ENCODE results near the gene NAT14. TPM values are rescaled to one million over a fixed set of nuclear protein-coding genes. Genes with fewer than 3 reads are reported as not detected.

NAT14 gene
- total RNA-seq, 1 experiment from 2014 or later = 17.5 TPM

DNA sequence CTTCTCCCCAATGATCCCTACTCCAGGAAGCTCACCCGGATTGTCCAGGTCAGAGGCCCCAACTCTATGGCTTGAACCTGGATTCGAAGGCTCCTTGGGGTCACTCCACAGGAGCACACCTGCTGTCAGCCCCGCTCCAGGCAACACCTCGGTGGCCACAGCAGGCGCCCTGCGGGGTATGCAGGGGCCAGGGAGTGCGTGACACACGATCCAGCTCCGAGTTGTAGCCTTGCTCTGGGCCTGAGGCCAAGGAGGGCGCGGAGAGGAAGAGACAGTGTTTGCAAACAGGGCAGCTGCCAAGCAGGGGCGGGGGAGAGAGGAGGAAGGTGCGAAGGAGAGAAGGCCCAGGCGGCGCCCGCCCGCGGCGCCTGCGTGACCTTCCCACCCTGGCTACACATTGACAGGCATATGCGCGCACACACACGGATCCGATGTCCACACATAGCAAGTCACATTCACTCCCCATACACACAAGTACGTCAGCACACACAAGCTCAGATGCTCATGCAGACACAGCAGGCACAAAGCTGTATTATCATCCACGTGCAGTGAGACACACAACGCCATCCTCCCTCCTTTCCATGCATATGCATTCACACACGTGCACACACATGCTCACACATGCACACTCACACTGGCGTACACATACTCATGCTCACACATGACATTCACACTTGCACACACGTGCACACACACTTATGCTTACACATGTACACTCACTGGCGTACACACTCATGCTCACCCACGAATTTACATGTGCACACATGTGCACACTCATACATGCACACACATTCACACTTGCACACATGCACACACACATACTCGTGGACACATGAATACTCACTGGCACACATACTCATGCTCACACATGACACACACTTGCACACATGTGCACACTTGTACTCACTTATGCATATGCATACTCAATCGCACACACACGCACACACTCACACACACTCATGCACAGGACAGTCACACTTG, 41.5 kb downstream of the NAT14 start:
- no peaks in the 10 kb centered on the region for H3K36me3 ChIP-seq (ENCODE audit: low read depth, low read length)
- H3K27ac ChIP-seq (ENCODE audit: low read length) = no peak overlapping the region
- H3K79me2 ChIP-seq (ENCODE audit: low read length) = no peaks in the 10 kb centered on the region
- no peaks in the 10 kb centered on the region for H3K9me2 ChIP-seq (replicated peaks; ENCODE audit: low read length)
- H3K9me3 ChIP-seq (ENCODE audit: low read length) = no peaks in the 10 kb centered on the region
- intact Hi-C loops (cut with micrococcal nuclease) = loop anchor here (1.0 kb wide), 1 partner anchor 21 kb away; no protein-coding TSS in a partner anchor
- BruUV-seq (replicated peaks) = no TSS peak
- ChIA-PET CTCF (interaction anchor here (0.5 to 0.8 kb wide), 4 partner anchors 12 to 59 kb away, joined by 3 to 12 read pairs (median 5); no protein-coding TSS in a partner anchor), POLR2A (ENCODE audit: unreplicated experiment) (interaction anchor here (0.6 to 0.7 kb wide), 2 partner anchors 72 to 98 kb away, joined by 3 to 5 read pairs; partner anchors contain the start of gene ZNF784)
- H2AFZ ChIP-seq (ENCODE audit: low read length) = peak overlapping the region; percentile 0; the same call in 1 of the 2 replicates
- H3K4me3 ChIP-seq (ENCODE audit: low read length) = no peak overlapping the region
- H4K20me1 ChIP-seq (ENCODE audit: low read length) = no peaks in the 10 kb centered on the region
- peaks cover 12% of the 10 kb centered on the region; the same call in 1 of the 2 replicates for H3K4me1 ChIP-seq (ENCODE audit: insufficient read depth, low read length)
- TF ChIP-seq EZH2phosphoT487 (IDR thresholded peaks at IDR 0.05; ENCODE audit: borderline replicate concordance, low read length) = peak; percentile 99
- TF ChIP-seq EZH2 (IDR thresholded peaks at IDR 0.05; ENCODE audit: low read length, unreplicated experiment) = no peak
- DNase-seq = peak; percentile 87
- no peaks in the 10 kb centered on the region for H3F3A ChIP-seq (ENCODE audit: low read length, unreplicated experiment)
- no peak overlapping the region for H3K9ac ChIP-seq (ENCODE audit: low read length)
- peak; percentile 87 for ATAC-seq
- peak overlapping the region; percentile 33 for H3K4me2 ChIP-seq (ENCODE audit: low read length)
- H3K27me3 ChIP-seq (ENCODE audit: low read length) = no peaks in the 10 kb centered on the region

DNA sequence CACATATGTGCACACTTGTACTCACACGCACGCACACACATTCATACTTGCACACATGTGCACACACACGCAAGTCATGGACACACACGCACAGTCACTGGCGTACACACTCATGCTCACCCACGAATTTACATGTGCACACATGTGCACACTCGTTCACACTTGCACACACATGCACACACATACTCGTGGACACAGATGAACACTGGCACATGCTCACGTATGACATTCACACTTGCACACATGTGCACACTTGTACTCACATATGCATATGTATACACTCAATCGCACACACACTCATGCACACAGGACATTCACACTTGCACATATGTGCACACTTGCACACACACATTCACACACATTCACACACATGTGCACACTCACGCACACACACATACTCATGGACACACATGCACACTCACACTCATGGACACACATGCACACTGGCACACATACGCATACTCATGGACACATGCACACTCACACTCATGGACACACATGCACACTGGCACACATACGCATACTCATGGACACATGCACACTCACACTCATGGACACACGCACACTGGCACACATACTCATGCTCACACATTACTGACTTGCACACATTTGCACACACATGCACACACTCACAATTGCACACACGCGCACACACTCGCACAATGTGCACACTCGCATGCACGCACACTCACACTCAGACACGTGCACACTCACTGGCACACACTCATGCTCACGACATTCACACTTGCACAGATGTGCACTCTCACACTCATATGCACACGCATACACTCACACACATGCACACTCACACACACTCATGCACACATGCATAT, 42.4 kb downstream of the NAT14 start:
- H3K27ac ChIP-seq (ENCODE audit: low read length) = no peak overlapping the region
- no peak for ATAC-seq
- no peak for DNase-seq
- peaks cover 12% of the 10 kb centered on the region; the same call in 1 of the 2 replicates for H3K4me1 ChIP-seq (ENCODE audit: insufficient read depth, low read length)
- no peak overlapping the region for H2AFZ ChIP-seq (ENCODE audit: low read length)
- H3K4me2 ChIP-seq (ENCODE audit: low read length) = no peak overlapping the region
- H3K9me3 ChIP-seq (ENCODE audit: low read length) = no peaks in the 10 kb centered on the region
- no TSS peak for BruUV-seq (replicated peaks)
- no peaks in the 10 kb centered on the region for H3K79me2 ChIP-seq (ENCODE audit: low read length)
- ChIA-PET POLR2A (ENCODE audit: unreplicated experiment) (interaction anchor here (0.7 kb wide), 1 partner anchor 97 kb away, joined by 3 read pairs; the partner anchor contains the start of gene ZNF784), CTCF (interaction anchor here (1.0 kb wide), 1 partner anchor 79 kb away, joined by 4 read pairs; the partner anchor contains the start of gene ZNF865)
- intact Hi-C loops (cut with micrococcal nuclease) = no loop called here
- no peak overlapping the region for H3K4me3 ChIP-seq (ENCODE audit: low read length)
- no peak for TF ChIP-seq EZH2phosphoT487 (IDR thresholded peaks at IDR 0.05; ENCODE audit: borderline replicate concordance, low read length)
- no peaks in the 10 kb centered on the region for H3K9me2 ChIP-seq (replicated peaks; ENCODE audit: low read length)
- no peaks in the 10 kb centered on the region for H4K20me1 ChIP-seq (ENCODE audit: low read length)
- no peaks in the 10 kb centered on the region for H3K27me3 ChIP-seq (ENCODE audit: low read length)
- no peaks in the 10 kb centered on the region for H3K36me3 ChIP-seq (ENCODE audit: low read depth, low read length)
- H3F3A ChIP-seq (ENCODE audit: low read length, unreplicated experiment) = no peaks in the 10 kb centered on the region
- no peak overlapping the region for H3K9ac ChIP-seq (ENCODE audit: low read length)

DNA sequence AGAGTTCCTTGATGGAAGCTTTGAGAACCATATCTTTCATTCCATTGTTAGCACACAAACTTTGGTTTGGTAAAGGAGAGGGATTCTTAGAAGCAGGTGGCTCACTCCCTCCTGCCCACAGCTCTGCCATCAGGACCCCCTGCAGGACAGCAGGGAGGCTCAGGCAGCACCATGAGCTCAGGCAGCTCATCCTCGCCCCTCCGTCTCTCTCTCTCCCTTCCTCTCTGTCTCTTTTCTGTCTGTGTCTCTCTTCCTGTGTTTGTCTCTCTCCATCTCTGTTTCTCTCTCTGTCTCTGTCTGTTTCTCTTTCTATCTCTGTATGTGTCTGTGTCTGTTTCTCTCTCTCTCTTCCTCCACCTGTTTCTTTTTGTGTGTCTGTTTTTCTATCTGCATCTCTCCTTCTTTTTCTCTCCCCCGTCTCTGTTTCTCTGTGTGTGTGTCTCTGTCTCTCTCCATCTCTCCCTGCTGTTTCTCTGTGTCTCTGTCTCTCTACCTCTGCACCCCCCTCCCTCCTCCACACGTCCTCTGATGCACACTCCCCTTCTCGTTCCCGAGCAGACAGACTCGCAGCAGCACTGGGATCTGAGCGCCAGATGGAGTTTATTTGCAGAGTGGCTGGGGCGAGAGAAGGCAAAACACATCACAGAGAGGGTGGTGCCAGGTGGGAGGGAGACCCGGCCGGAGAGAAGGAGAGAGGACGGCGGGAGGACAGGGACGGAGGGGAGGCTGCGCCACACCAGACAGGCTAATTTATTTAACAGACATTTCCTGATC, 43.2 kb downstream of the NAT14 start:
- Histone ChIP-seq H3K27ac (ENCODE audit: low read length) (no peak overlapping the region), H3K79me2 (ENCODE audit: low read length) (no peaks in the 10 kb centered on the region), H3K9ac (ENCODE audit: low read length) (no peak overlapping the region), H3K27me3 (ENCODE audit: low read length) (no peaks in the 10 kb centered on the region), H3K4me3 (ENCODE audit: low read length) (no peak overlapping the region), H3K4me2 (ENCODE audit: low read length) (peak overlapping the region; percentile 22), H4K20me1 (ENCODE audit: low read length) (no peaks in the 10 kb centered on the region), H3K9me2 (replicated peaks; ENCODE audit: low read length) (no peaks in the 10 kb centered on the region), H3K36me3 (ENCODE audit: low read depth, low read length) (no peaks in the 10 kb centered on the region), H3K9me3 (ENCODE audit: low read length) (no peaks in the 10 kb centered on the region), H2AFZ (ENCODE audit: low read length) (peak overlapping the region; percentile 5; the same call in 1 of the 2 replicates), H3F3A (ENCODE audit: low read length, unreplicated experiment) (no peaks in the 10 kb centered on the region), H3K4me1 (ENCODE audit: insufficient read depth, low read length) (peaks cover 12% of the 10 kb centered on the region; the same call in 1 of the 2 replicates)
- ChIA-PET CTCF (interaction anchor here (0.6 to 1.0 kb wide), 2 partner anchors 29 to 78 kb away, joined by 4 to 6 read pairs; partner anchors contain the start of gene ZNF865), POLR2A (ENCODE audit: unreplicated experiment) (no interaction called here)
- TF ChIP-seq CTCF (conservative IDR thresholded peaks at IDR 0.05; ENCODE audit: low read depth, low read length) (no peak), EZH2phosphoT487 (IDR thresholded peaks at IDR 0.05; ENCODE audit: borderline replicate concordance, low read length) (no peak)
- intact Hi-C loops (cut with micrococcal nuclease) = no loop called here
- DNase-seq (peak; percentile 23), ATAC-seq (peak; percentile 68)
- no TSS peak for BruUV-seq (replicated peaks)

Data from PC-3 (cell line).